Ovary (tissue), 3 donors: ENCODE measurements around the gene IVD.

Experiments used
- CTCF ChIP-seq, 3 donors: fragments of 450-650 bp in 2 of 3; fragments of 200-600 bp in 1 of 3; IDR thresholded peaks; one replicate each; pipeline versions ENCODE4 v1.5.1 to v1.8.0; 2016 to 2022; ENCODE audit warnings: antibody characterized with exemption in 3 of 3, mild to moderate bottlenecking in 1 of 3
- EP300 ChIP-seq: sonication (generic); formaldehyde crosslinking; IDR thresholded peaks from one replicate; pipeline ENCODE4 v1.6.1; 2017; ENCODE audit warnings: antibody characterized with exemption
- POLR2A ChIP-seq: fragments of 450-650 bp; IDR thresholded peaks from one replicate; pipeline ENCODE4 v1.6.1; 2017; ENCODE audit warnings: antibody characterized with exemption, mild to moderate bottlenecking, moderate library complexity
- donor health status: DM: no; HTN: no; CAD: no.

- TF ChIP-seq POLR2A: no peak
- TF ChIP-seq CTCF (IDR thresholded peaks at IDR 0.05): no peak
- no peak for TF ChIP-seq EP300
Observed at GRCh38 chr15:40454904-40455391, 49.4 kb downstream of the IVD start.
